Large intestine (tissue), 3 donors: ENCODE data around the gene EPS8L1. TPM values are rescaled to one million over a fixed set of nuclear protein-coding genes. Genes with fewer than 3 reads are reported as not detected.

ENCODE experiments used
- DNase-seq, 2 donors: peaks; one replicate each; pipeline versions ENCODE4 v3.0.0 to v3.0.0-alpha.2; 2013
- H3K27ac ChIP-seq: one replicate; pipeline ENCODE4 v1.5.1; 2013; ENCODE audit warnings: low read length
- H3K27me3 ChIP-seq: 2 replicates; pipeline ENCODE4 v1.6.1; 2013; ENCODE audit warnings: low read length; ENCODE audit not compliant: control insufficient read depth, insufficient read depth
- H3K36me3 ChIP-seq: 2 replicates; pipeline ENCODE4 v1.6.1; 2013; ENCODE audit warnings: low read length; ENCODE audit not compliant: control insufficient read depth, insufficient read depth
- H3K4me1 ChIP-seq: one replicate; pipeline ENCODE4 v1.6.1; 2013; ENCODE audit warnings: low read length; ENCODE audit not compliant: control insufficient read depth, insufficient read depth
- H3K4me3 ChIP-seq: one replicate; pipeline ENCODE4 v1.5.1; 2013; ENCODE audit warnings: low read length
- H3K9me3 ChIP-seq: one replicate; pipeline ENCODE4 v1.6.1; 2013; ENCODE audit warnings: mild to moderate bottlenecking, low read depth, low read length, moderate library complexity; ENCODE audit not compliant: control insufficient read depth
- WGBS: methylation state at CpG from one replicate; pipeline ENCODE4 v1.1.5; 2013; ENCODE audit warnings: low lambda C conversion rate; ENCODE audit not compliant: insufficient coverage; 5-methylcytosine and 5-hydroxymethylcytosine counted together
- polyA plus RNA-seq: library from polyadenylated mRNA; unstranded; fragments of 120-200 nt; gene quantifications from one replicate; pipeline ENCODE4 v1.2.1, GENCODE V29; 2013

Gene EPS8L1
- polyA plus RNA-seq, 1 donor: 20.9 TPM

GRCh38 chr19:55095260-55096060 lies 19.8 kb downstream of the EPS8L1 start:
- Histone ChIP-seq H3K27ac (no peak overlapping the region), H3K27me3 (no peaks in the 10 kb centered on the region), H3K36me3 (peaks cover 61% of the 10 kb centered on the region), H3K4me3 (no peak overlapping the region), H3K9me3 (no peaks in the 10 kb centered on the region), H3K4me1 (no peaks in the 10 kb centered on the region)
- no CpG with 5 or more reads among the region's 23 CpGs for WGBS
- no peak for DNase-seq

- H3K27ac ChIP-seq: no peak overlapping the region
- H3K36me3 ChIP-seq: peaks cover 55% of the 10 kb centered on the region
- no peak overlapping the region for H3K4me3 ChIP-seq
- no peaks in the 10 kb centered on the region for H3K4me1 ChIP-seq
- H3K9me3 ChIP-seq: no peaks in the 10 kb centered on the region
- no CpG with 5 or more reads among the region's 23 CpGs for WGBS
- DNase-seq: no peak
- no peaks in the 10 kb centered on the region for H3K27me3 ChIP-seq
Observed at GRCh38 chr19:55096061-55096701, 20.5 kb downstream of the EPS8L1 start.

- H3K4me3 ChIP-seq: no peak overlapping the region
- H3K4me1 ChIP-seq: no peaks in the 10 kb centered on the region
- H3K27ac ChIP-seq: no peak overlapping the region
- H3K9me3 ChIP-seq: peaks cover under 1% of the 10 kb centered on the region
- no peak for DNase-seq
- no peaks in the 10 kb centered on the region for H3K27me3 ChIP-seq
- H3K36me3 ChIP-seq: peaks cover 54% of the 10 kb centered on the region
- no CpG with 5 or more reads among the region's 23 CpGs for WGBS
Observed at GRCh38 chr19:55097864-55098715, 22.4 kb downstream of the EPS8L1 start.

GRCh38 chr19:55098716-55099556 lies 23.3 kb downstream of the EPS8L1 start:
- Histone ChIP-seq H3K27ac (no peak overlapping the region), H3K36me3 (peaks cover 60% of the 10 kb centered on the region), H3K4me3 (no peak overlapping the region), H3K9me3 (peaks cover 5% of the 10 kb centered on the region), H3K4me1 (no peaks in the 10 kb centered on the region), H3K27me3 (no peaks in the 10 kb centered on the region)
- WGBS: no CpG with 5 or more reads among the region's 27 CpGs
- no peak for DNase-seq

- 100% methylated on average over 1 of the region's 27 CpGs for WGBS
- no peak for DNase-seq
- no peaks in the 10 kb centered on the region for H3K4me1 ChIP-seq
- H3K36me3 ChIP-seq: peaks cover 53% of the 10 kb centered on the region
- no peak overlapping the region for H3K27ac ChIP-seq
- no peaks in the 10 kb centered on the region for H3K27me3 ChIP-seq
- no peak overlapping the region for H3K4me3 ChIP-seq
- H3K9me3 ChIP-seq: peaks cover 5% of the 10 kb centered on the region
Observed at GRCh38 chr19:55099557-55100506, 24.2 kb downstream of the EPS8L1 start.

- peaks cover 43% of the 10 kb centered on the region for H3K36me3 ChIP-seq
- 83% methylated on average over 1 of the region's 10 CpGs for WGBS
Observed at GRCh38 chr19:55101261-55101660, 25.6 kb downstream of the EPS8L1 start.

GRCh38 chr19:55103190-55103589 lies 27.5 kb downstream of the EPS8L1 start:
- peaks cover 5% of the 10 kb centered on the region for H3K9me3 ChIP-seq
- no peak overlapping the region for H3K4me3 ChIP-seq
- no peak overlapping the region for H3K27ac ChIP-seq
- peaks cover 44% of the 10 kb centered on the region for H3K36me3 ChIP-seq
- WGBS: no CpG with 5 or more reads among the region's 9 CpGs
- no peaks in the 10 kb centered on the region for H3K27me3 ChIP-seq
- DNase-seq: no peak
- no peaks in the 10 kb centered on the region for H3K4me1 ChIP-seq

More at GRCh38 chr19:55101261-55101660, 25.6 kb downstream of the EPS8L1 start:
- no peaks in the 10 kb centered on the region for H3K4me1 ChIP-seq
- no peaks in the 10 kb centered on the region for H3K27me3 ChIP-seq
- H3K4me3 ChIP-seq: no peak overlapping the region
- no peak for DNase-seq
- H3K9me3 ChIP-seq: peaks cover 5% of the 10 kb centered on the region
- H3K27ac ChIP-seq: no peak overlapping the region

- peaks cover 41% of the 10 kb centered on the region for H3K36me3 ChIP-seq
- peaks cover 5% of the 10 kb centered on the region for H3K9me3 ChIP-seq
- H3K27ac ChIP-seq: no peak overlapping the region
- DNase-seq: no peak
- no peaks in the 10 kb centered on the region for H3K4me1 ChIP-seq
- no CpG with 5 or more reads among the region's 2 CpGs for WGBS
- no peaks in the 10 kb centered on the region for H3K27me3 ChIP-seq
- H3K4me3 ChIP-seq: no peak overlapping the region
Observed at GRCh38 chr19:55105237-55105636, 29.6 kb downstream of the EPS8L1 start.

GRCh38 chr19:55106591-55106990 lies 30.9 kb downstream of the EPS8L1 start:
- peaks cover 41% of the 10 kb centered on the region for H3K36me3 ChIP-seq
- DNase-seq: no peak
- no peak overlapping the region for H3K27ac ChIP-seq
- H3K27me3 ChIP-seq: no peaks in the 10 kb centered on the region
- H3K4me1 ChIP-seq: no peaks in the 10 kb centered on the region
- no peak overlapping the region for H3K4me3 ChIP-seq
- no CpG with 5 or more reads among the region's 6 CpGs for WGBS
- H3K9me3 ChIP-seq: peaks cover 5% of the 10 kb centered on the region
